HEK293 (cell line): ENCODE data around the gene SRSF9.
A peak's percentile ranks its signal among the peaks of the same experiment; 100 is the strongest.

Source experiments
- BCL11A ChIP-seq: fragments of 450-650 bp; formaldehyde crosslinking; IDR thresholded peaks from 2 replicates; pipeline ENCODE4 v1.5.1; 2016; ENCODE audit warnings: low read depth, missing biosample characterization, missing genetic modification characterization
- BCL11B ChIP-seq: fragments of 450-650 bp; formaldehyde crosslinking; IDR thresholded peaks from 2 replicates; pipeline ENCODE4 v1.5.1; 2016; ENCODE audit warnings: low read depth, missing biosample characterization, missing genetic modification characterization
- HIC1 ChIP-seq: fragments of 450-650 bp; formaldehyde crosslinking; IDR thresholded peaks from 2 replicates; pipeline ENCODE4 v1.5.1; 2016; ENCODE audit warnings: missing biosample characterization, missing genetic modification characterization
- KLF9 ChIP-seq: fragments of 450-650 bp; formaldehyde crosslinking; IDR thresholded peaks from 2 replicates; pipeline ENCODE4 v1.5.1; 2016; ENCODE audit warnings: missing biosample characterization, missing genetic modification characterization, low read depth
- OSR2 ChIP-seq: fragments of 450-650 bp; formaldehyde crosslinking; IDR thresholded peaks from 2 replicates; pipeline ENCODE4 v1.5.1; 2016; ENCODE audit warnings: missing biosample characterization, missing genetic modification characterization
- PRDM4 ChIP-seq: fragments of 450-650 bp; formaldehyde crosslinking; IDR thresholded peaks from 2 replicates; pipeline ENCODE4 v1.5.1; 2017; ENCODE audit warnings: missing biosample characterization, missing genetic modification characterization
- SP2 ChIP-seq: fragments of 450-650 bp; formaldehyde crosslinking; IDR thresholded peaks from 2 replicates; pipeline ENCODE4 v1.5.1; 2016; ENCODE audit warnings: missing biosample characterization, missing genetic modification characterization
- TRIM28 ChIP-seq: IDR thresholded peaks from 2 replicates; pipeline ENCODE4 v1.6.1; 2011; ENCODE audit warnings: low read length, control low read depth, borderline replicate concordance
- ZBTB11 ChIP-seq: fragments of 450-650 bp; formaldehyde crosslinking; conservative IDR thresholded peaks from 2 replicates; pipeline ENCODE4 v1.5.1; 2016; ENCODE audit warnings: low read depth, missing biosample characterization, missing genetic modification characterization
- ZBTB48 ChIP-seq: fragments of 450-650 bp; formaldehyde crosslinking; IDR thresholded peaks from 2 replicates; pipeline ENCODE4 v1.5.1; 2016; ENCODE audit warnings: missing biosample characterization, missing genetic modification characterization
- ZBTB49 ChIP-seq: fragments of 450-650 bp; formaldehyde crosslinking; IDR thresholded peaks from 2 replicates; pipeline ENCODE4 v1.5.1; 2016; ENCODE audit warnings: missing biosample characterization, missing genetic modification characterization, low read depth
- ZNF138 ChIP-seq: fragments of 450-650 bp; formaldehyde crosslinking; IDR thresholded peaks from 2 replicates; pipeline ENCODE4 v1.5.1; 2016; ENCODE audit warnings: missing biosample characterization, missing genetic modification characterization, borderline replicate concordance
- ZNF16 ChIP-seq: fragments of 450-650 bp; formaldehyde crosslinking; IDR thresholded peaks from 2 replicates; pipeline ENCODE4 v1.5.1; 2016; ENCODE audit warnings: low read depth, missing biosample characterization, missing genetic modification characterization
- ZNF174 ChIP-seq: fragments of 450-650 bp; formaldehyde crosslinking; IDR thresholded peaks from 2 replicates; pipeline ENCODE4 v1.5.0; 2017; ENCODE audit warnings: missing biosample characterization, mild to moderate bottlenecking, missing genetic modification characterization
- ZNF2 ChIP-seq: fragments of 450-650 bp; formaldehyde crosslinking; IDR thresholded peaks from 2 replicates; pipeline ENCODE4 v1.5.1; 2016; ENCODE audit warnings: missing biosample characterization, missing genetic modification characterization
- ZNF214 ChIP-seq: fragments of 450-650 bp; formaldehyde crosslinking; IDR thresholded peaks from 2 replicates; pipeline ENCODE4 v1.5.1; 2017; ENCODE audit warnings: missing biosample characterization, mild to moderate bottlenecking, missing genetic modification characterization, borderline replicate concordance
- ZNF221 ChIP-seq: fragments of 450-650 bp; formaldehyde crosslinking; IDR thresholded peaks from 2 replicates; pipeline ENCODE4 v1.5.1; 2017; ENCODE audit warnings: missing biosample characterization, missing genetic modification characterization, borderline replicate concordance
- ZNF23 ChIP-seq: fragments of 450-650 bp; formaldehyde crosslinking; IDR thresholded peaks from 2 replicates; pipeline ENCODE4 v1.5.1; 2016; ENCODE audit warnings: missing biosample characterization, missing genetic modification characterization, borderline replicate concordance
- ZNF24 ChIP-seq: fragments of 450-650 bp; formaldehyde crosslinking; IDR thresholded peaks from 2 replicates; pipeline ENCODE4 v1.5.1; 2016; ENCODE audit warnings: missing biosample characterization, missing genetic modification characterization
- ZNF302 ChIP-seq: fragments of 450-650 bp; formaldehyde crosslinking; IDR thresholded peaks from 2 replicates; pipeline ENCODE4 v1.5.1; 2016; ENCODE audit warnings: missing biosample characterization, missing genetic modification characterization, low read depth
- ZNF324 ChIP-seq: fragments of 450-650 bp; formaldehyde crosslinking; IDR thresholded peaks from 2 replicates; pipeline ENCODE4 v1.5.1; 2016; ENCODE audit warnings: missing biosample characterization, missing genetic modification characterization
- ZNF341 ChIP-seq: fragments of 450-650 bp; formaldehyde crosslinking; IDR thresholded peaks from 2 replicates; pipeline ENCODE4; 2016; ENCODE audit warnings: low read depth, missing biosample characterization, missing genetic modification characterization
- ZNF350 ChIP-seq: fragments of 450-650 bp; formaldehyde crosslinking; IDR thresholded peaks from 2 replicates; pipeline ENCODE4 v1.5.0; 2017; ENCODE audit warnings: missing biosample characterization, mild to moderate bottlenecking, missing genetic modification characterization
- ZNF394 ChIP-seq: fragments of 450-650 bp; formaldehyde crosslinking; IDR thresholded peaks from 2 replicates; pipeline ENCODE4 v1.5.1; 2016; ENCODE audit warnings: missing biosample characterization, missing genetic modification characterization, mild to moderate bottlenecking, moderate library complexity, borderline replicate concordance
- ZNF416 ChIP-seq: fragments of 450-650 bp; formaldehyde crosslinking; IDR thresholded peaks from 2 replicates; pipeline ENCODE4 v1.5.1; 2016; ENCODE audit warnings: missing biosample characterization, missing genetic modification characterization
- ZNF423 ChIP-seq: fragments of 450-650 bp; formaldehyde crosslinking; IDR thresholded peaks from 2 replicates; pipeline ENCODE4 v1.5.1; 2016; ENCODE audit warnings: missing biosample characterization, missing genetic modification characterization
- ZNF571 ChIP-seq: fragments of 450-650 bp; formaldehyde crosslinking; IDR thresholded peaks from 2 replicates; pipeline ENCODE4 v1.5.0; 2017; ENCODE audit warnings: missing biosample characterization, missing genetic modification characterization
- ZNF610 ChIP-seq: fragments of 450-650 bp; formaldehyde crosslinking; IDR thresholded peaks from 2 replicates; pipeline ENCODE4 v1.5.1; 2016; ENCODE audit warnings: missing biosample characterization, missing genetic modification characterization, borderline replicate concordance
- ZNF623 ChIP-seq: fragments of 450-650 bp; formaldehyde crosslinking; IDR thresholded peaks from 2 replicates; pipeline ENCODE4 v1.5.1; 2016; ENCODE audit warnings: missing biosample characterization, missing genetic modification characterization
- ZNF658 ChIP-seq: fragments of 450-650 bp; formaldehyde crosslinking; IDR thresholded peaks from 2 replicates; pipeline ENCODE4; 2016; ENCODE audit warnings: missing biosample characterization, missing genetic modification characterization
- ZNF707 ChIP-seq: fragments of 450-650 bp; formaldehyde crosslinking; IDR thresholded peaks from 2 replicates; pipeline ENCODE4 v1.5.1; 2016; ENCODE audit warnings: missing biosample characterization, missing genetic modification characterization

SRSF9 gene

GRCh38 chr12:120495731-120496412 lies 26.3 kb upstream of the SRSF9 start, which contains the start of gene DYNLL1 (continued):
- no peak for TF ChIP-seq ZBTB49
- TF ChIP-seq ZNF610 = no peak
- TF ChIP-seq ZNF138 = no peak
- no peak for TF ChIP-seq TRIM28
- 0 out of 2 replicates have a peak, but pooled peaks have one; percentile 43 for TF ChIP-seq ZBTB48 (tag by site-specific recombination)
- TF ChIP-seq ZNF16 (tag by site-specific recombination) = no peak
- no peak for TF ChIP-seq ZNF416
- TF ChIP-seq ZBTB11 (tag by site-specific recombination) = peak; percentile 14; the same call in 1 of the 2 replicates
- TF ChIP-seq ZNF221 = no peak
- TF ChIP-seq ZNF214 = no peak
- TF ChIP-seq ZNF341 (tag by site-specific recombination) = peak; percentile 97
- no peak for TF ChIP-seq BCL11A (tag by site-specific recombination)
- peak; percentile 78 for TF ChIP-seq KLF9 (tag by site-specific recombination)
- TF ChIP-seq ZNF350 = no peak
- no peak for TF ChIP-seq ZNF707 (tag by site-specific recombination)
- TF ChIP-seq ZNF623 (tag by site-specific recombination) = no peak
- TF ChIP-seq ZNF302 (tag by site-specific recombination) = no peak
- no peak; the same call in 1 of the 2 replicates for TF ChIP-seq ZNF324 (tag by site-specific recombination)
- TF ChIP-seq BCL11B = no peak
- TF ChIP-seq ZNF571 = no peak
- no peak for TF ChIP-seq ZNF174 (tag by site-specific recombination)
- no peak for TF ChIP-seq ZNF423 (tag by site-specific recombination)
- TF ChIP-seq HIC1 = no peak
- TF ChIP-seq ZNF24 (tag by site-specific recombination) = no peak
- TF ChIP-seq ZNF23 = no peak
- TF ChIP-seq ZNF2 (tag by site-specific recombination) = no peak
- TF ChIP-seq OSR2 = peak; percentile 96
- no peak for TF ChIP-seq ZNF658 (tag by site-specific recombination)
- TF ChIP-seq ZNF394 (tag by site-specific recombination) = peak; percentile 76
- TF ChIP-seq SP2 (tag by site-specific recombination) = peak; percentile 97
- no peak; the same call in 1 of the 2 replicates for TF ChIP-seq PRDM4 (tag by site-specific recombination)
